NCI-H69 (cell line): ENCODE data around the gene ASB16.

Experiments used
- DNase-seq: peaks from one replicate; lab custom pipeline; 2025; lab: John Stamatoyannopoulos, UW

The ASB16 gene

DNA sequence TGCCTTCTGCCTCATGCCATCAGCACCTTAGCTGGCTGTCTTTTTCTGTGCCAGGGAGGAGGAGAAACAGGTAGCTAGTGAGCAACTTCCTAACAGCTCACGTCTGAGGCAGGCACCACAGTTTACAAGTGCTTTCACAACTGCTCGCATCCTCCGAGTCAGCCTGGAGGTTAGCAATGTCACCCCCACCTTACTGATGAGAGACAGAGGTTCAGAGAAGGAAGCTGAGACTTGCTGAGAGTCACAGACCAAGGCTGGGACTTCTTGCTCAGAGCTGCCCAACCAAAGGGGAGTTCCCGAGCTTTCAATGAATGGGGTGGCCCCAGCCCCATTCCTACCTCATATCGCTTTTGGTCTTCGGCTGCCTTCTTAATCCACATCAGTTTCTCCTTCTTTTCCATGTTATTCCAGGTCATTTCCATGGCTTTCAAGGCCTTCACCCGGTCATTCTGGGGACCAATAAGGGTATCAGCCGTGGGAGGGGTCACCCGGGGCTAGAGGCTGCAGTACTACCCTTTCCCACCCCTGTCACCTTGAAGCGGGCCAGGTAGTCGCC is 39.4 kb downstream of the ASB16 start:
- no peak for DNase-seq

DNA sequence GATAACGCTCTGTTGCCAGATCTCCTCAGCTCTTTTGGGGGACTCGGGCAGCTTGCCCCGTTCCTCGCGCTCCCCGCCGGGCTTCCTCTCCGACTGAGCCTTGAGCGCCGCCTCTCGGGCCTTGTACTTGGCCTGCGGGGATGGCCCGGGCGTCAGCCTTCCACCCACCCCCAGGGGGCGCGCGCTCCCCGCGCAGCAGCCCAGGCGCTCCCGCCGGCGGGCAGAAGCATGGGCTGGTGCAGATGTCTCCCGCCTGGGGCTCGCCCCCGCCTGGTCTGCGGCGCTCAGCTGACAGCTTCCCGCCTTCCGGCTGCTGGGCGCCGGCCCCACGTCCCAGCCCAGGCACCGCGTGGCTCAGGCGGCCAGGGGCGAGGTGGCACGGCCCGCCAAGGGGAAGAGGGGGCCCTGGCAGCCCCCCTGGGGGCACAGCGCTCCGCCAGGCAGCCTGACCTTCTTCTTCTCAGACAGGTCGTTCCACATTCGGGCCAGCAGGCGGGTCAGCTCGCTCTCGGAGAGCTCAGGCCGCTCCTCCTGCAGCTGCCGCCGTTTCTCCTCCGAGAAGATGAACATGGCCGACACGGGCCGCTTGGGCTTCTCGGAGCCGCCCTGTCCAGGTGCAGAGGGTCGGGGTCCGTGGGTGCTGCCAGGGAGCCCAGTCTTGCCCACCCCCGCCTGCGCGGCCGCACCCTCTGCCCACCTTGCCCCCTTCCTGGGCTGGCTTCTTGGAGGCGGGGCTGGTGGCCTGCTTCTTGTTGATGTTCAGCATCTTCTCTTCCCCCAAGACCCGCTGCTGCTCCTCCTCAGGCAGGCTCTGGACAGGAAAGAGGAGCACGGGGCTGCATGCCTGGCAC is 40.1 kb downstream of the ASB16 start:
- DNase-seq, result peak; percentile 31

GRCh38 chr17:44211281-44212265 is 41.1 kb downstream of the ASB16 start:
- DNase-seq, result no peak

DNA sequence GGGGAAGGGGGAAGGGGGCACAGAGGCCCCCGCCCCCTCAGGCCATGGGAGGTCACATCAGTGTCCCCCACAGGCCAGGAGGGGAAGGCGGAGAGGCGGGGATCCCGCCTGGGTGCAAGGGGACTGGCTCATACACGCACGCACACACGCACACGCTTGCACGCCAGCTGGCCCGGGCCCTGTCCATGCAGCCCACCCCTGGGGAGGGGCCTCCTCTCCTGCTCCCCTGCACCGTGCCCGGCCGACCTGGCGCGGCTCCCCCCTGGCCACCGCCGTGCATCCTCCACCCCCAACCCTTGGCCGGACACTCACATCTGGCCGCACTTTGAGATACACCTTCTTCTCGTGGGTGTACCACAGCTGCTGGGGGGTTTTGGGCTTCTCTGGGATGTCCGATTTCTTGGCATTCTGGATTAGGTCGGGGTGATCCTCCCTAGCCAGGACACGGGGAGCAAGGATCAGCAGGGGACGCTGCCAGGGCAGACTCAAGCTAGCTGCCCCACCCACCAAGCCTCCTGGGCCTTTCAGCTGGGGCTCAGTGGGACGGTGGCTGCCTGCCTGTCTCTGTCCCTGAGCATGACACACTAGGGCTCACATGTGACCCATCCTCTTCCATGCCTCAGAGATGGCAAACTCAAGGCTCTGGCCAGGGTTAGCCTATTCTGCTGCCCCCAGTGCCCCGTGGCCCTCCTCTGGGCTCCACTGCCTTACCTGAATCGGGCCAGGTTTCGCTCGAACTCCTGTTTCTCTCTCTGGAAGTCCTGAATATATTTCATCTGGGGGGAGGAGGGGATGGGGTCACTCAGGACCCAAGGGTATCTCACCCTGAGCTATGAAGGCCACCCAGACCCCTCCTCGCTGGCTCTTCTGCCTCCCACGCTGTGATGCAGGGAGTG is 42.3 kb downstream of the ASB16 start:
- DNase-seq, result no peak

DNA sequence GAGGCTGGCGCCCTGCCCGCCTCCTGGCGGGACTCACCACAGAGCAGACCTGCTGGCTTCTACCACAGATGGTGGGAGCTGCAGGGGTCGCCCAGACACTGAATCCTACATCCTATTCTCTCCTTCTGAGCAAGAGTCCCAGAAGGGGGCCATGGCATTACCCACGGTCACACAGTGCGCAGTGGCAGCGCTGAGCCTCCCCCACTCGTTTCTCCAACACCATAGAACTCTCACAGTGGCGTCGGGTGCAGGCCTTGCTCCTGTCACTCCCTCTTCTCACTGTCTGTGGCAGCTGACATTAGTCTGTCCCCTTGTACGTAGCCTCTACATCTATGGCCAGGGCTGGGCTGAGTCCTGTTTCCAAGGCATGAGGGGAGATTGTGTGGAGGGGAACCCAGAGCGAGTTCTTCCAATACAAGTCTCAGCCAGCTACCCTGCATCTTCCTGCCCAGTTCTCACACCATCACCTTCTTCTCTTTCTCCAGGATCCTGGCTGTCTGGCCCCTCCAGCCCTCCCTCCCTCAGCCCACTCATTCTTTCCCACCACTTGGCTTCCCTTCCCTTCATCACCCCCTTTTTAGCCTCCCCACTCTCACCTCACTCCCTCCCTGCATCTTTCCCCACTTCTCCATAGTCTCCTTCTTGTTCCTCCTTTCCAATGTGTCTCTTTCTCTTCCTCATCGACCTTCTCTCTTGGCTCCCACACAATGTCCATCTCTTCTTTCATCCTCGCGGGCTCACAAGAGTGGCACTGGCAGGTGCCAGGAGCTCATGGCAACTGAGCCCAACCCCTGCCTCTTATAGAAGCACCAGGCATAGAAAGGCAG is 43.1 kb downstream of the ASB16 start:
- DNase-seq, result no peak

GRCh38 chr17:44214230-44214494 is 43.7 kb downstream of the ASB16 start:
- DNase-seq, result no peak

GRCh38 chr17:44214896-44215295 is 44.4 kb downstream of the ASB16 start:
- no peak for DNase-seq

- DNase-seq, result no peak
Measured at GRCh38 chr17:44216173-44216572, 45.7 kb downstream of the ASB16 start.

- no peak for DNase-seq
Measured at GRCh38 chr17:44216694-44217093, 46.2 kb downstream of the ASB16 start.

DNA sequence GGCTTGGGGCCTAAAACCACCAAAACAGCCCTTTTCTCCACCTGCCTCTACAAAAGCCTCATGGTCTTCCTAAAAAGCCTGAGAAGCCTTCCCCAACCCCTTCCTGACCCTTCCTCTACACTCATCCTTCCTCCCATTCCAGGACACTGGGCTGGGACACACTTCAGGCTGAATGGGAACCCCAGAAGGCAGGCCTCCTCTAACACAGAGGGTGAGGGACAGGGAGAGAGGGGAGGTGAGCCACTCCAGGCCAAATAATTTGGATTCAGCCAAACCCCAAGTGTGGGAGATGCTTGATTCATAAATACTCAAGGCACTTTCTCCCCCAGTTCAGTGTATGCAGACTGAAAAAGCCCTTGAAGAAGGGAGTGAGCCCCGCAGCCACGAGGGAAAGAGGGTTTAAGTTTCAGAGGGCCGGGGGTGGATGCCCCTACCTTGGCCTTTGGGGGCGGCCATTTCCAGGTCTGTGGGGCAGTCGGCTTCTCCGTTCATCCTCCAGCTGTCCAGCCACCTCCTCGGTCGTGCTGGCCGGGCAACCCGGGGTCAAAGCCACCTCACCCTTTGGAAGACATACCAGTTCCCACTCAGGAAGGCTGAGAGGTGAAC is 47.3 kb downstream of the ASB16 start:
- no peak for DNase-seq

- DNase-seq, result peak; percentile 98
Measured at GRCh38 chr17:44218344-44219107, 48.0 kb downstream of the ASB16 start.

DNA sequence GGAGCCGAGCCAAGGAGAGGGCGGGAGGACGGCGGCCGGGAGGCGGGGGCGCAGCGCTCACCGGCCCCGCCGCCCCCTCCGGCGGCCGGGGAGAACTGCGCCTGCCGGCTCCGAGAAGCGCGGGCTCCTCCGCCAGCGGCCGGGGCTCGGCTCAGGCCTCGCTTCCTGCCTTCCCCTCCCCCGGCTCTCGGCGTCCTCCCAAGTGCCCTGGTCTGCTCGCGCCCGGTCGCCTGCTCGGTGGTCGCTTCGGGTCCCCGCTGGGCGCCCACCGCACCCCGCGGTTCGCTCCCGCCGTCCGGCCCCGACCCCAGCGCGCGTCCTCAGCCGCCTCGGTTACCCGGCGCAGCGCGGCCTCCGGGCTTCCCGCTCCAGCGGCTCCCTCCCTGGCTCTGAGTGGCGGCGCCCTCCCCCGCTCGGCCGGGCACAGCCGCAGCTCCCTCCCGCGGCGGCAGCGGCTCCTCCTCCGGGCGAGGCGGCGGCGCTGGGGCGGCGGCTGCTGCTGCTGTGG is 48.7 kb downstream of the ASB16 start:
- DNase-seq, result peak; percentile 90

DNA sequence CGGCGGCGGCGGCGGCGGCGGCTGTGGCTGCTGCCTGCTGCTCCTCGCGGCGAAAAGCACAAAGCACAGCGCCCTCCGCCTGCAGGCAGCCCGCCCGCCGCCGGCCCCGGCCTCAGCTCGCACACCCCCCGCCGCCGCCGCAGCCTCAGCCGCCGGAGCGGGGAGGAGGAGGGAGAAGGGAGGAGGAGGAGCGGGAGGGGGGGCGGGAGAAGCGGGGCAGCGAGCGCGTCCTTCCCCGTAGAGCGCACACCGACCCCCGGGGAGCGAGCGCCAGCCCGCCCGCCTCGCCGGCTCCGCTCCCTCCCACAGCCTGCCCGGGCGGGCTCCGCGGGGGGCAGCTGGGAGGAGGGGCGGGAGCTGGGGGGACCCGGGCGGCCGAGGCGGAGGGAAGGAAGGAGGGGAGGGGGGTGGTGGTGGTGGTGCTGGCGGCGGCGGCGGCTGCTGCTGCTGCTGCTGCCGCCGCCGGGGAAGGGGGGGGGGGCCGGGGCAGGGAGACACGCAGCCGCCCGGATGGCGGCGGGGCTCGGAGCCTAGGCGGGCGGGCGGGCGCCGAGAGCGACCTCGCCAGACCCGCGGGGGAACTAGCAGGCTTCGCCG is 49.2 kb downstream of the ASB16 start, which contains the start of gene UBTF:
TSS of gene UBTF (minus strand) at position 60 of the 597 bp plus-strand sequence. CDS start 1,446 bp downstream, outside the sequence.
- DNase-seq, result peak; percentile 97

DNA sequence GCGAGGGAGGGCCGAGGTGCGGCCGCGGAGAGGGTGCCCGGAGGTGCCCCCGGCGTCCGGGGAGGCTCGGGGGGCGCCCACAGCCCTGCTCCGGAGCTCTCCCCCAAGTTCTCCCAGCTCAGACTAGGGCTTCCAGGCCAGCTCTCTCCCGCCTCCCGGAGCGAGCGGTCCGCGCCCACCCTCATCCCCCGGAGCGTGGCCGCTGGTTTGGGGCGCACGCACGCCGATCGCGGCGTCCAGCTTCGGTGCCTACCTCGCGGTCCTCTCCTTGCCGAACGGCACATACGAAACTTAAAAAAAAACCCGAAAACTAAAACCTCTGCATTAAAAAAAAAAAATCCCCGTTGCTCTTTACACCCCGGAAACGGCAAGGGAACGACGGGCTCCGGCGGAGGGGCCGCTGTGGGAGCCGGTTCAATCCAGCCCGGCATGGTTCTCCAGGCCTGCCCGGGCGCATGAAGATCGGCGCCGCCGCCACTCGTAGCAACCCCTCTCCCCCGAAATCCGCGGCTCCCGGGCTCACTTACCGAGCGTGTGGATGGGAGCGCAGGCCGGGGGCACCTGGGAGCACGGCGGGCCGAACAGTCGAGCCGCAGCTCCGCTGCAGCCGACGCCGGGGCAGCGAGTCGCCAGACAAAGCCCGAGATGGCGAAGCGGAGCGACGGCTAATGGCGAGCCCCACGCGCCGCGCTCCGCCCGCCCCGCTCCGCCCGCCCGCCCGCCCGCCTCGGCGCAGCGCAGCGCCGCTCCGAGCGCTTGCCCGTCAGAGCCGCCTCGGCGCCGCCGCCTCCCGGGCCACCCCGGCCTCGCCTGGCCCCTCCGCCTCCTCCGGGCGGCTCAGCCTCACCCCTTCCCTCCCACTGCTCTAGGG is 49.9 kb downstream of the ASB16 start:
- peak; percentile 75 for DNase-seq

DNA sequence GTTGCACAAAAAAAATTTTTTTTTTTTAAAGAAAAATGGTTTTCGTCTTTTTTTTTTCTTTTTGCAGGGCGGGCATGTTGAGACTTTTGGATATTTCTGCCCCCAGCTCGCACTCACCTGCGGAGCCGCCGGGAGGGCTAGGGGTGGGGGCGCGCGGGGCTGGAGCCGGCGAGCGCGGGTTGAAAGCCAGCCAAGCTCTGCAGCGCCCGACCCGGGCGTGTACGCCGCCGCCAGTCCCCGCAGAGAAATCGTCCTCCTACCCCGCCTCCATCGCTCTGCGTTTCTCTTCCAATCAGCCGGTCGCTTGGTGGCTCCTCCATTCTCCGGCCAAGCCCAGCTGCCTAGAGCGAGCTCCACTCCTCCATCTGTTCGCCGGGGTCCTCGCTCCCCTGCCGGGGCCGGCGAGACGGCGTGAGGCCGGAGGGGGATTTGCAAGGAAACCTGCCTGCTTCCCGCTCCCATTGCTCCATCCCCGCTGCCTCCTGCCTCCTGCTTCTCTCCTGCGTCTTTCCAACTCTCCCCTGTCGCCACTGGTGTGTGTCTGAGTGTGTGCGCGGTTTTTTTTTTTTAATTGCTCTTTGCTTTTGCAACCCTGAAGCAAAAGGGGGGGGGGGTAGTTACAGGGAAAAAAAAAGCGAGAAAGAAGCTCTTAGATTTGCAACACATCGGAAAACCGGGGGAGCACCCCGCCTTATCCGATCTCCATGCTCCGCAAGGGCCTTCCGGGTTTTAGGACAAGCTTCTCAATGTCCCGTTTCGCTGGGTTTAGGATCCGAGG is 50.8 kb downstream of the ASB16 start:
- peak; percentile 90 for DNase-seq

DNA sequence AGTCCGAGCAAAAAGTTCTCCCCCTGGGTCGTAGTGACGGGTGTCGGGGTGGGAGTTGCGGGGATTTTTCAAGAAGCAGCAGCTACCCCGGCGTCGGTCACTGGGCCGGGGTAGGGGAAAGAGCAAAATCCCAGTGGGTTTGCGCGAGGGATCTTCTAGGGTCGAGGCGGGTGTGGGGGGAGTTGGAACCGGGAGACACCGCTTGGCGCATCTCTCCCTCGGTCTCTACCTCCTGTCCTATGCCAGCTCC is 51.3 kb downstream of the ASB16 start:
- no peak for DNase-seq

GRCh38 chr17:44222112-44222869 is 51.8 kb downstream of the ASB16 start:
- DNase-seq, result peak; percentile 88
